HG02943 (cell line): ENCODE results near the gene MAPKAPK5.
"Not testable (repeated sequence)": the region's sequence is repeated elsewhere in the genome, so short reads cannot be mapped to it uniquely, and the experiment has no call there.

ENCODE experiments used
- ATAC-seq: cut with Tn5 transposase; IDR thresholded peaks from one replicate; pipeline ENCODE4 v1.9.1; 2021; ENCODE audit warnings: mild to moderate bottlenecking, low read depth, moderate library complexity; ENCODE audit not compliant: unreplicated experiment

Gene MAPKAPK5

GRCh38 chr12:111826992-111827391 lies 15.0 kb upstream of the MAPKAPK5 start:
- ATAC-seq: no peak

GRCh38 chr12:111827907-111828306 lies 14.1 kb upstream of the MAPKAPK5 start:
- ATAC-seq: no peak

GRCh38 chr12:111828338-111828979 lies 13.6 kb upstream of the MAPKAPK5 start:
- no peak for ATAC-seq

- ATAC-seq: not testable (repeated sequence)
Measured at GRCh38 chr12:111829635-111830034, 12.4 kb upstream of the MAPKAPK5 start.

GRCh38 chr12:111834740-111835386 lies 7.2 kb upstream of the MAPKAPK5 start:
- ATAC-seq: not testable (repeated sequence)

- not testable (repeated sequence) for ATAC-seq
Measured at GRCh38 chr12:111835531-111836181, 6.4 kb upstream of the MAPKAPK5 start.

GRCh38 chr12:111838353-111838752 lies 3.7 kb upstream of the MAPKAPK5 start:
- no peak for ATAC-seq

GRCh38 chr12:111840807-111841206 lies 1.2 kb upstream of the MAPKAPK5 start:
- no peak for ATAC-seq

GRCh38 chr12:111841236-111841749 lies 735 bp upstream of the MAPKAPK5 start:
- ATAC-seq: peak; percentile 12

- ATAC-seq: no peak
Measured at GRCh38 chr12:111842556-111843396, 748 bp downstream of the MAPKAPK5 start.

- no peak for ATAC-seq
Measured at GRCh38 chr12:111846016-111846415, 4.0 kb downstream of the MAPKAPK5 start.

- no peak for ATAC-seq
Measured at GRCh38 chr12:111850526-111850925, 8.5 kb downstream of the MAPKAPK5 start.

GRCh38 chr12:111858186-111858585 lies 16.2 kb downstream of the MAPKAPK5 start:
- ATAC-seq: no peak

GRCh38 chr12:111858778-111859177 lies 16.8 kb downstream of the MAPKAPK5 start:
- no peak for ATAC-seq

GRCh38 chr12:111864913-111865312 lies 22.9 kb downstream of the MAPKAPK5 start:
- no peak for ATAC-seq

- no peak for ATAC-seq
Measured at GRCh38 chr12:111867531-111867930, 25.5 kb downstream of the MAPKAPK5 start.

- no peak for ATAC-seq
Measured at GRCh38 chr12:111868676-111869588, 26.9 kb downstream of the MAPKAPK5 start.

GRCh38 chr12:111869671-111870070 lies 27.6 kb downstream of the MAPKAPK5 start:
- no peak for ATAC-seq

GRCh38 chr12:111870216-111870615 lies 28.2 kb downstream of the MAPKAPK5 start:
- ATAC-seq: no peak

- no peak for ATAC-seq
Measured at GRCh38 chr12:111870706-111871105, 28.7 kb downstream of the MAPKAPK5 start.
